NCI-H1105 treated with DMSO at 0.1 percent for 48 hours (cell line): Measurements from ENCODE around the gene PLS3.
"Not testable (repeated sequence)": the region's sequence is repeated elsewhere in the genome, so short reads cannot be mapped to it uniquely, and the experiment has no call there.

ENCODE experiments used
- DNase-seq: peaks from one replicate; lab custom pipeline; 2025; lab: John Stamatoyannopoulos, UW

PLS3 gene

GRCh38 chrX:115609621-115610020 is 48.6 kb downstream of the PLS3 start:
- DNase-seq, result no peak

DNA sequence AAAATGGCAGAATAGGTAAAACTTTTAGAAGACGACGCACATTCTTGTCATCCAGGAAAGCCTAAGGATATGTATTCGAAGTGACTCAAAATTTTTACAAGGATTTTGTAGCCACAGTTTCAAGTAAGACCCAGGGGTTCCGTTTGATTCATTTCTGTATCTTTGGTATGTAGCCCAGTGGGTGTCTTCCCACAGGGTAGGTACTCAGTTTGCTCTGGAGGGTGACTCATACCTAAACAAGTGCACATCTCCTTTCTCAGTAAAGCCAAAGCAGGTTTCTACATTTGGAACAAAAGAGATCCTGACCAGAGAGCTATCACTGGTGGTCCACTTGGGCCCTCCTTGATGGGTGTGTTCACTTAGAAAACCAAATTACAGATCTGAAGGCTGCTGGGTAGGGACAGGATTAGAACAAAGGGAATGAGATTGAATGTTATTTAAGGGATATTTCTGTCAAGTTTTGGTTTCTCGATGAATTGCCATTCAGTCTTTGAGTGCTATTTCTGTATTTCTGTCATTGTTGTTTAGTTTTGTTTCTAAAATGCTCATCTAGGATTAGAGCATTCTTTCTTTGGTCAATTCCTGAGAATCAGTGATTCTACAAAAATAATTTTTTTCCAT is 56.1 kb downstream of the PLS3 start:
- DNase-seq, result no peak

DNA sequence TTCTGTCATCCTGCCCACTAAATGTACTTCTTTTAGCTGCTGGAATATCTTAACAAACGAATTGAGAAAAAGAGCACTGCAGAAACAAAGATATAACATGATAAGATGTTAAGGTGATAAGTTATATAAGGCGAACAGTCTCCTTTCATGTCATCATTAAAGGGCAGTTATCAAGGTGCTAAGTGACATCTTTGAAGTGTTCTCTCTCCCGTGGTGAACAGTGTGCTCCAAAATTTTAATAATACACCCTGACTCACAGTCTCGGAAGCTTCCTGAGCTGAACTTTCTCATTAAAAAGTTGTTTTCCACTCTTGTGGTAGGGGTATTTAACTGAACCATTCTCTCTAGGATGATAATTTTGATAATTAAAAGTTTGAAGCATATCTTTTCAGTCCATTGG is 61.6 kb downstream of the PLS3 start:
- DNase-seq, result no peak

- no peak for DNase-seq
These were observed 63.9 kb downstream of the PLS3 start for GRCh38 chrX:115624916-115625315.

DNA sequence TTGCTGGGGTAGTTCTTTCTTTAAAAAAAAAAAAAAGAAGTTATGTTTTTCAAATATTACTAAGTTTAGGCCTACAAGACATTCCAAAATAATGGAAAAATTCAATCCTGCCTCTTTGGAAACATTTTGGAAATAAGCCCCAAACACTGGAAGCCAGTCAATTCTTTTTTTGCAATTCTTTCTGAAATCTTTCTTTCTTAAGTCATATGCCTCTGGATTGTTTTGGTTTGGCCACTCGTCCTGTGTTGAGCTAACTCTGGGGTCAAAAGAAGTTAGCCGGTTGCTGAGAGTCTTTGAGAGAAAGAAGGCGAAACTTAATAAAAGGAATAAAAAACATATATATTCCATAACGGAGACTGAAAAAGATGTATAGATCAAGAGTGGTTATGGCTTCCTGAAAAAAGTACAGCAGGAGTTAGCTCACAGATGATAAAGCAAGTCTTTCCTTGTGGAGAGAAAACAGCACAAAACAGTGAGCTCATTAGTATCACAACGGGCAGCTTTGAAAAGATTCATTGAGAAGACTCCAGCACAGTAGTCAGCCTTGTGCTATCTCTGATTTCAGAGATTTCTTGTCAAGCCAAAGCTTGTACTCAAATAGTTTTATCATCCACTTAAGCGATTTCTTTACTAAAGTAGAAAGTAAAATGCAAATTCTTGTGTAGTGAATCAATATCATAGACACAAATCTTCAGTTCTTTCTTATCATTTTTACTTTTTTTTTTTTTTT is 64.8 kb downstream of the PLS3 start:
- DNase-seq, result no peak

DNA sequence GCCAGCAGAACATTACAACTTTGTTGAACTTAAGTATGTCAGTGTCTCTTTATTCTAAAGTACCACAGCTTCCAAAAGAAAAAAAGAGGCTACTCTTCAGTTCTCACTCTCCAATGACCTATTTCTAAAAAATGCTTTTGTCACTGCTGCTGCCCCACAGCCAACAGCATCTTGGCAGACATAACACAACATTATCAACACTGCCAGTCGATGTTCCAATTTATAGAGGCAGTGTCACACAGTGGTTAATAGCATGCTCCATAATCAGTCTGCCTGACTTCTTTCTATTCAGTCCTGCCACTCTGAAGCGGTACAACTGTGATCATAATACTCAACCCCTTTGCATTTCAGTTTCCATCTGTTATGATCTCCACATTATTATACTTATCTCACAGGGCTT is 69.2 kb downstream of the PLS3 start:
- no peak for DNase-seq

GRCh38 chrX:115632455-115632854 is 71.5 kb downstream of the PLS3 start:
- DNase-seq, result no peak

GRCh38 chrX:115633397-115633796 is 72.4 kb downstream of the PLS3 start:
- DNase-seq, result not testable (repeated sequence)

- DNase-seq, result no peak
These were observed 78.4 kb downstream of the PLS3 start for GRCh38 chrX:115639334-115639880.

GRCh38 chrX:115642311-115642710 is 81.3 kb downstream of the PLS3 start:
- no peak for DNase-seq

DNA sequence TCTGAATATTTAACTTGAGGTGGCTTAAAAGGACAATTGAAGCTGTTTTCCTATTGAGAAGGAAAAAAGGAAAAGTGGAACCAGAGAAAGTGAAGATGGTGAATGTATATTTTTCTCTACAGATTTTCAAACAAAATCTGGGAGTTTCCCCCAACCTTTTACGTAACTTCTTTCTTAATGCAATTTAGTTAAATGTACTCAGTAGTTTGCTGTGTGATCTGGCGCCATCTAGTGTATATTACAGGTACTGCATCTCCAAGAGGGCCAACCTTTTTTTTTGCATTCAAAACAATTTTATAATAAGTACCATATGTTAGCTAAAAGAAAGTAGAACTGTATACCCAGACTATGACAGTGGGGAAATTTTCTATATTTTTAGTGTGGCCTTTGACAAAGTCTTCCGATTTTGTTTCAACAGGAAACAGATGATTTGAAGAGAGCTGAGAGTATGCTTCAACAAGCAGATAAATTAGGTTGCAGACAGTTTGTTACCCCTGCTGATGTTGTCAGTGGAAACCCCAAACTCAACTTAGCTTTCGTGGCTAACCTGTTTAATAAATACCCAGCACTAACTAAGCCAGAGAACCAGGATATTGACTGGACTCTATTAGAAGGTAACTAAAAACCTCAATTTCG is 82.0 kb downstream of the PLS3 start:
- DNase-seq, result peak; percentile 35

DNA sequence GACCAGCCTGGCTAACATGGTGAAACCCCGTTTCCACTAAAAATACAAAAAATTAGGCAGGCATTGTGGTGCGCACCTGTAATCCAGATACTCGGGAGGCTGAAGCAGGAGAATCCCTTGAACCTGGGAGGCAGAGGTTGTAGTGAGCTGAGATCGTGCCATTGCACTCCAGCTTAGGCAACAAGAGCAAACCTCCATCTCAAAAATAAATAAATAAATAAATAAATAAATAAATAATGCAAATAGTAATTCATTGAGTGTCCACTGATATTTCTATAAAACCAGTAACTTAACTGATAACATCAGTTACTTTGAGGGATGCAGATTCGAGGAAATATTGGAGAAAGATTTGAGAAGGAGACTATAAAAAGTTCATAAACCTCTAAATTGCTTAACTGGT is 83.4 kb downstream of the PLS3 start:
- not testable (repeated sequence) for DNase-seq

- no peak for DNase-seq
These were observed 88.6 kb downstream of the PLS3 start for GRCh38 chrX:115649461-115650063.

DNA sequence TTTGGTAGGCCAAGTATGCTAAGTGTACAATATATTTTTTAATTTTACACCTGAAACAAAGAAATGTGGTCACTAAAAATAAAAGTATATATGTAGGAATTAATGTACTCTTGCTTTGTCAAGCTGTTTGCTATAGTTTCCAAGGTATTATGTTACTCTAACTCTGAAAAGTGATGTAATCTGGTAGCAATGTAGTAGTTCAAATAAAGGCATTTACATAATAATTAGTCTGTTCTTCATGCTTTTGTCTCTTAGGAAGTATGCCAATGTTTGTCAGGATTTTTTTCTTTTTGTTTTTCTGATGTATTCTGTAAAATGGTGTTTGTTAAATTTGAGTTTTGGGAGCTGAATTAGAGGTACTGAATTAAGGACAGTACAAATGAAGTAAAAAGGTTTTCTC is 89.5 kb downstream of the PLS3 start:
- DNase-seq, result no peak

- peak; percentile 61 for DNase-seq
These were observed 89.9 kb downstream of the PLS3 start for GRCh38 chrX:115650916-115651315.

DNA sequence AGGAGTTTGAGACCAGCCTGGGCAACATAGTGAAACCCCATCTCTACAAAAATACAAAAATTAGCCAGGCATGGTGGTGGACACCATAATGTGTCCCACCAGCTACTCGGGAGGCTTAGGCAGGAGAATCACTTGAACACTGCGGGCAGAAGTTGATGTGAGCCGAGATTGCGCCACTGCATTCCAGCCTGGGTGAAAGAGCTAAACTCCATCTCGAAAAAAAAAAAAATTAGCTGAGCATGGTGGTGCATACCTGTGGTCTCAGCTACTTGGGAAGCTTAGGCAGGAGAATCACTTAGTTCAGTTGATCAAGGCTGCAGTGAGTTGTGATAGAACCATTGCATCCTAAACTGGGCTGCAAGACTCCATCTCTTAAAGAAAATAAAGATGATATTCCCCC is 91.2 kb downstream of the PLS3 start:
- DNase-seq, result no peak

GRCh38 chrX:115665122-115665521 is 104.1 kb downstream of the PLS3 start:
- no peak for DNase-seq

GRCh38 chrX:115679460-115679859 is 118.5 kb downstream of the PLS3 start:
- peak; percentile 33 for DNase-seq

GRCh38 chrX:115687595-115687994 is 126.6 kb downstream of the PLS3 start:
- DNase-seq, result no peak

DNA sequence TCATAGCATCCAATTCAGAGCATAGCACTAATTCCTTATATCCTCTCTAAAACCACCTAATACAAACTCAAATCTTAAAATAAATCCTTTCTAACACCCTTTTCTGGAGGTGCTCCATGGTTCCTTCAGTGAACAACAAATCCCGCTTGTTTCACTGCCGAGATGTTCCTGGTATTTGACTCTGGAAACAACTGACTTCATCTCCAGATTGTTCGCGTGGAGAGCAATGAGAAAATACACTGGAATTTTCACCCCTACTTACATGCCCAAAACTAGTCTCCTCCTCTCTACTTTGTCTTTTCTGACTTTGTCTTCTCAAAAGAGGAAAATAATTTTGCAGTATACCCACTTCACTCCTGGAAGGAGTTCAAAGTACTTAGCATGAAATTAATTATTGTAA is 129.0 kb downstream of the PLS3 start:
- DNase-seq, result no peak

DNA sequence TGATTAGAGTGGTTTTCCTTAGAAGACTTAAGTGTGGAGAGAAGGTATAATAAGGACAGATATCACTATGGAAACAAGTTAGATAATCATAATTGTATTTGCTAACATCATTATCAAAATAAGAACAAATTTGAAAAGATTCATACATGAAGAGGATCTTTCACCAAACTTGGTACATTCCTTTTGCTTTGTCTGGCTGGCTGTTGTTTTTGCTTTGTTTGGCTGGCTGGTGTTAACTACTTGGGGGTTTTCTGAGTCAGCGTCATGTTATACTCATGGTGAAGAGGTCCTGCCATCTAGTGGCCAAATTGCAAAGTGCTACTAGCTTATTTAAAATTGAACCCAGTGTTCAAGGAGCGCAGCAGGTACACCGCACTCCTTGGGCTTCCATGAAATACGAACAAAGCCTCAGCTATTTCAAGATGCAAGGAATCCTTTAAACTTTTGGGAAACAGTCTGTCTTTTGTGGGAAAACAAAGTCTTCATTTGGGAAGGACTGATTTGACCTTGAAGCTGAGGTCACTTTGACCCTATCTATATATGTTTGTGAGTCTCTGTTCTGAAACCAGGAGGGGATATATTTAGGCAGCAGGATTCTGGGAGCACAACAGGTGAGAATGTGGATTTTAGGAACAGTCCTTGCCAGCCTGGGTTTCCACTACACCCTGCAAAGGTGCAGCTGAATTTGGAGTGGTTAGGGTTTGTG is 129.7 kb downstream of the PLS3 start:
- peak; percentile 73 for DNase-seq

DNA sequence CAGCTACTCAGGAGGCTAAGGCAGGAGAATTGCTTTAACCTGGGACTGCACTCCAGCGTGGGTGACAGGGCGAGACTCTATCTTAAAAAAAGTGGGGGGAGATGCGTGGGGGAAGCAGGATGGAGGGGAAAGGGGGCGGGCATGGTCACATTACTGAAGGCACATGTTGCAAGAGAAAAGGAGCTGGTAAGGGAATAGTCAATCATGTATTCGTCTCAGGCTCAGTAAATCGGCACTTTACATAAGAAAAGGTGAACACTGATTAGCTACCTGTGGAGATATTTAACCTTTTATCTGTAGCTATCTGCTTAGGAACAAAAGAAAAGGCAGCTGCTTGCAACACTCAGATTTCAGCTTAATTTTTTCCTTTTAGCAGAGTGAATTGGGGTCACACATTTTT is 132.5 kb downstream of the PLS3 start:
- DNase-seq, result no peak
